ENCODE measurements around the gene FRRS1.

The FRRS1 gene

DNA sequence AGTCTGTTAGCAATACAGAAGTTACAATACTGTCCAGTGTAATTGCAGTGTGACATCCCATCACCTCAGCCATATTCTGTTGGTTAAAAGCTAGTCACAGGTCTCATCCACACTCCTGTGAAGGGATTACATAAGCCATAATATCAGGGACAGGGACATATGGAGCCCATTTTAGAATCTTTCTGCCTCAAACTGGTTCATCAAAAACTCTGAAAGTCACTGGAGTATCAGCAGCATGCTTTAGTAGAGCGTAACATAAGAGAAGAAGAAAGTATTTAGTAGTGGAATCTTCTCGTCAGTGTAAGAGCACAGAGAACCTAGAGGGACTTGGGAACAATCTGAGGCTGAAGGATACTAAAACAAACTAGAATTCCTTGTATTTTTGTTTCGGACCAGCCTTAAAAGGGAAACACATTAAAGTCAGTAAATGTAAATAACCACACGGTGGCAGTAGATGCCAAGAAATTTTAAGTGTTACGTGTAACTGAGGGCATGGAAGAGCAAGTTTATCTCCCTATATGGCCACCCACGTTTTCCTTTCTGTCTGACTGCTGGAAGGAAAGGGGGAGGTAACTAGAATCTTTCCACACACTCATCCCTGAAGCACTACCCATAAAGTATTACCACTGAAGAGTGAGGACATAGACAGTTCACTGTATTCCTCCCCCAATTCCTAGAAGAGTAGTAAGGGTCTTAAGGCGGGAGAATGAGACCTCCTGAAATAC lies 42.1 kb upstream of the FRRS1 start (continued):
- TF ChIP-seq ZNF2 (tag by site-specific recombination; IDR thresholded peaks at IDR 0.05) = peak; percentile 57; the same call in 1 of the 2 replicates
- no peak for TF ChIP-seq ZNF311 (tag by site-specific recombination; IDR thresholded peaks at IDR 0.05; ENCODE audit: borderline replicate concordance)
- peak; percentile 64 for TF ChIP-seq ZFHX2 (tag by site-specific recombination; conservative IDR thresholded peaks at IDR 0.05)
- TF ChIP-seq, protein P1, sequence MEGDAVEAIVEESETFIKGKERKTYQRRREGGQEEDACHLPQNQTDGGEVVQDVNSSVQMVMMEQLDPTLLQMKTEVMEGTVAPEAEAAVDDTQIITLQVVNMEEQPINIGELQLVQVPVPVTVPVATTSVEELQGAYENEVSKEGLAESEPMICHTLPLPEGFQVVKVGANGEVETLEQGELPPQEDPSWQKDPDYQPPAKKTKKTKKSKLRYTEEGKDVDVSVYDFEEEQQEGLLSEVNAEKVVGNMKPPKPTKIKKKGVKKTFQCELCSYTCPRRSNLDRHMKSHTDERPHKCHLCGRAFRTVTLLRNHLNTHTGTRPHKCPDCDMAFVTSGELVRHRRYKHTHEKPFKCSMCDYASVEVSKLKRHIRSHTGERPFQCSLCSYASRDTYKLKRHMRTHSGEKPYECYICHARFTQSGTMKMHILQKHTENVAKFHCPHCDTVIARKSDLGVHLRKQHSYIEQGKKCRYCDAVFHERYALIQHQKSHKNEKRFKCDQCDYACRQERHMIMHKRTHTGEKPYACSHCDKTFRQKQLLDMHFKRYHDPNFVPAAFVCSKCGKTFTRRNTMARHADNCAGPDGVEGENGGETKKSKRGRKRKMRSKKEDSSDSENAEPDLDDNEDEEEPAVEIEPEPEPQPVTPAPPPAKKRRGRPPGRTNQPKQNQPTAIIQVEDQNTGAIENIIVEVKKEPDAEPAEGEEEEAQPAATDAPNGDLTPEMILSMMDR (tag by site-specific recombination; IDR thresholded peaks at IDR 0.05) = peak; percentile 62; the same call in 1 of the 2 replicates
- TF ChIP-seq, protein P2, sequence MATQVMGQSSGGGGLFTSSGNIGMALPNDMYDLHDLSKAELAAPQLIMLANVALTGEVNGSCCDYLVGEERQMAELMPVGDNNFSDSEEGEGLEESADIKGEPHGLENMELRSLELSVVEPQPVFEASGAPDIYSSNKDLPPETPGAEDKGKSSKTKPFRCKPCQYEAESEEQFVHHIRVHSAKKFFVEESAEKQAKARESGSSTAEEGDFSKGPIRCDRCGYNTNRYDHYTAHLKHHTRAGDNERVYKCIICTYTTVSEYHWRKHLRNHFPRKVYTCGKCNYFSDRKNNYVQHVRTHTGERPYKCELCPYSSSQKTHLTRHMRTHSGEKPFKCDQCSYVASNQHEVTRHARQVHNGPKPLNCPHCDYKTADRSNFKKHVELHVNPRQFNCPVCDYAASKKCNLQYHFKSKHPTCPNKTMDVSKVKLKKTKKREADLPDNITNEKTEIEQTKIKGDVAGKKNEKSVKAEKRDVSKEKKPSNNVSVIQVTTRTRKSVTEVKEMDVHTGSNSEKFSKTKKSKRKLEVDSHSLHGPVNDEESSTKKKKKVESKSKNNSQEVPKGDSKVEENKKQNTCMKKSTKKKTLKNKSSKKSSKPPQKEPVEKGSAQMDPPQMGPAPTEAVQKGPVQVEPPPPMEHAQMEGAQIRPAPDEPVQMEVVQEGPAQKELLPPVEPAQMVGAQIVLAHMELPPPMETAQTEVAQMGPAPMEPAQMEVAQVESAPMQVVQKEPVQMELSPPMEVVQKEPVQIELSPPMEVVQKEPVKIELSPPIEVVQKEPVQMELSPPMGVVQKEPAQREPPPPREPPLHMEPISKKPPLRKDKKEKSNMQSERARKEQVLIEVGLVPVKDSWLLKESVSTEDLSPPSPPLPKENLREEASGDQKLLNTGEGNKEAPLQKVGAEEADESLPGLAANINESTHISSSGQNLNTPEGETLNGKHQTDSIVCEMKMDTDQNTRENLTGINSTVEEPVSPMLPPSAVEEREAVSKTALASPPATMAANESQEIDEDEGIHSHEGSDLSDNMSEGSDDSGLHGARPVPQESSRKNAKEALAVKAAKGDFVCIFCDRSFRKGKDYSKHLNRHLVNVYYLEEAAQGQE (tag by site-specific recombination; IDR thresholded peaks at IDR 0.05) = 0 out of 2 replicates have a peak, but pooled peaks have one; percentile 17
- peak; percentile 92 for TF ChIP-seq ZSCAN30 (tag by site-specific recombination; IDR thresholded peaks at IDR 0.05)
- TF ChIP-seq SP7 (tag by site-specific recombination; IDR thresholded peaks at IDR 0.05) = peak; percentile 20; the same call in 1 of the 2 replicates
- TF ChIP-seq PRDM1 (tag by site-specific recombination; IDR thresholded peaks at IDR 0.05) = peak; percentile 42; the same call in 1 of the 2 replicates
- peak; percentile 38; the same call in 1 of the 2 replicates for TF ChIP-seq ZNF660 (tag by site-specific recombination; IDR thresholded peaks at IDR 0.05)

DNA sequence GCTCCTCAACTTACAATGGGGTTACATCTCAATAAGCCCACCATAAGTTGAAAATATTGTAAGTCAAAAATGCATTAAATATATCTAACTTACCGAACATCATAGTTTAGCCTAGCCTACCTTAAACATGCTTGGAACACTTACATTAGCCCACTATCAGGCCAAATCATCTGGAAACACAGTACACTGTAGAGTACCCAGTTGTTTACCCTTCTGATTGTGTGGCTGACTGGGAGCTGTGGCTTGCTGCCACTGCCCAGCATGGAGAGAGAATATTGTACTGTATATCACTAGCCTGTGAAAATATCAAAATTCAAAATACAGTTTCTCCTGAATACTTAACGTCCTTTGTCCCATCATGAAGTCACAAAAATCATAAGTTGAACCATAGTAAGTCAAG lies 40.4 kb upstream of the FRRS1 start:
- TF ChIP-seq ZNF404 (tag by site-specific recombination; IDR thresholded peaks at IDR 0.05) (no peak), ZNF654 (tag by site-specific recombination; IDR thresholded peaks at IDR 0.05; ENCODE audit: low read depth) (no peak), ZSCAN16 (tag by site-specific recombination; IDR thresholded peaks at IDR 0.05) (no peak), ZNF274 (IDR thresholded peaks at IDR 0.05; ENCODE audit: low read length) (no peak), ZNF274 (tag by site-specific recombination; IDR thresholded peaks at IDR 0.05; ENCODE audit: borderline replicate concordance) (no peak), ZNF670 (tag by site-specific recombination; IDR thresholded peaks at IDR 0.05; ENCODE audit: low read depth) (no peak), ZNF341 (tag by site-specific recombination; IDR thresholded peaks at IDR 0.05; ENCODE audit: low read depth) (no peak), HOXA7 (CRISPR knock-in tag; IDR thresholded peaks at IDR 0.05; ENCODE audit: borderline replicate concordance) (no peak), ZNF114 (tag by site-specific recombination; IDR thresholded peaks at IDR 0.05) (no peak), ZNF23 (tag by site-specific recombination; IDR thresholded peaks at IDR 0.05; ENCODE audit: borderline replicate concordance) (no peak), KLF9 (tag by site-specific recombination; IDR thresholded peaks at IDR 0.05; ENCODE audit: low read depth) (no peak), ZNF621 (tag by site-specific recombination; IDR thresholded peaks at IDR 0.05) (no peak), SP7 (tag by site-specific recombination; IDR thresholded peaks at IDR 0.05) (no peak)
- TF ChIP-seq, protein P3, sequence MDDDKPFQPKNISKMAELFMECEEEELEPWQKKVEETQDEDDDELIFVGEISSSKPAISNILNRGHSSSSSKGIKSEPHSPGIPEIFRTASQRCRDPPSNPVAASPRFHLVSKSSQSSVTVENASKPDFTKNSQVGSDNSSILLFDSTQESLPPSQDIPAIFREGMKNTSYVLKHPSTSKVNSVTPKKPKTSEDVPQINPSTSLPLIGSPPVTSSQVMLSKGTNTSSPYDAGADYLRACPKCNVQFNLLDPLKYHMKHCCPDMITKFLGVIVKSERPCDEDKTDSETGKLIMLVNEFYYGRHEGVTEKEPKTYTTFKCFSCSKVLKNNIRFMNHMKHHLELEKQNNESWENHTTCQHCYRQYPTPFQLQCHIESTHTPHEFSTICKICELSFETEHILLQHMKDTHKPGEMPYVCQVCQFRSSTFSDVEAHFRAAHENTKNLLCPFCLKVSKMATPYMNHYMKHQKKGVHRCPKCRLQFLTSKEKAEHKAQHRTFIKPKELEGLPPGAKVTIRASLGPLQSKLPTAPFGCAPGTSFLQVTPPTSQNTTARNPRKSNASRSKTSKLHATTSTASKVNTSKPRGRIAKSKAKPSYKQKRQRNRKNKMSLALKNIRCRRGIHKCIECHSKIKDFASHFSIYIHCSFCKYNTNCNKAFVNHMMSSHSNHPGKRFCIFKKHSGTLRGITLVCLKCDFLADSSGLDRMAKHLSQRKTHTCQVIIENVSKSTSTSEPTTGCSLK (tag by site-specific recombination; IDR thresholded peaks at IDR 0.05) = no peak
- TF ChIP-seq, protein P4, sequence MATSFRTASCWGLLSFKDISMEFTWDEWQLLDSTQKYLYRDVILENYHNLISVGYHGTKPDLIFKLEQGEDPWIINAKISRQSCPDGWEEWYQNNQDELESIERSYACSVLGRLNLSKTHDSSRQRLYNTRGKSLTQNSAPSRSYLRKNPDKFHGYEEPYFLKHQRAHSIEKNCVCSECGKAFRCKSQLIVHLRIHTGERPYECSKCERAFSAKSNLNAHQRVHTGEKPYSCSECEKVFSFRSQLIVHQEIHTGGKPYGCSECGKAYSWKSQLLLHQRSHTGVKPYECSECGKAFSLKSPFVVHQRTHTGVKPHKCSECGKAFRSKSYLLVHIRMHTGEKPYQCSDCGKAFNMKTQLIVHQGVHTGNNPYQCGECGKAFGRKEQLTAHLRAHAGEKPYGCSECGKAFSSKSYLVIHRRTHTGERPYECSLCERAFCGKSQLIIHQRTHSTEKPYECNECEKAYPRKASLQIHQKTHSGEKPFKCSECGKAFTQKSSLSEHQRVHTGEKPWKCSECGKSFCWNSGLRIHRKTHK (tag by site-specific recombination; IDR thresholded peaks at IDR 0.05) = no peak
- TF ChIP-seq, protein P5, sequence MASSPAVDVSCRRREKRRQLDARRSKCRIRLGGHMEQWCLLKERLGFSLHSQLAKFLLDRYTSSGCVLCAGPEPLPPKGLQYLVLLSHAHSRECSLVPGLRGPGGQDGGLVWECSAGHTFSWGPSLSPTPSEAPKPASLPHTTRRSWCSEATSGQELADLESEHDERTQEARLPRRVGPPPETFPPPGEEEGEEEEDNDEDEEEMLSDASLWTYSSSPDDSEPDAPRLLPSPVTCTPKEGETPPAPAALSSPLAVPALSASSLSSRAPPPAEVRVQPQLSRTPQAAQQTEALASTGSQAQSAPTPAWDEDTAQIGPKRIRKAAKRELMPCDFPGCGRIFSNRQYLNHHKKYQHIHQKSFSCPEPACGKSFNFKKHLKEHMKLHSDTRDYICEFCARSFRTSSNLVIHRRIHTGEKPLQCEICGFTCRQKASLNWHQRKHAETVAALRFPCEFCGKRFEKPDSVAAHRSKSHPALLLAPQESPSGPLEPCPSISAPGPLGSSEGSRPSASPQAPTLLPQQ (tag by site-specific recombination; IDR thresholded peaks at IDR 0.05) = no peak
- no peaks in the 10 kb centered on the region for H3K9me3 ChIP-seq (ENCODE audit: control insufficient read depth, insufficient read depth, low read depth, low read length)
- no peak overlapping the region for H3K4me3 ChIP-seq (ENCODE audit: low read depth, low read length)
- no peaks in the 10 kb centered on the region for H3K4me1 ChIP-seq (ENCODE audit: control insufficient read depth, insufficient read depth, low read length)
- CTCF ChIA-PET = interaction anchor here (0.6 to 1.9 kb wide), 5 partner anchors 106 to 1678 kb away, joined by 3 to 7 read pairs (median 4); no protein-coding TSS in a partner anchor
- no peak overlapping the region for H3K27ac ChIP-seq (ENCODE audit: extremely low read depth, low read depth, low read length)
- POLR2A ChIA-PET = no interaction called here
- H3K36me3 ChIP-seq (ENCODE audit: control insufficient read depth in 2 of 2, insufficient read depth in 1 of 2, low read length in 2 of 2) = no peaks in the 10 kb centered on the region

Data from HEK293 (cell line).